HepG2 (cell line): ENCODE results near the gene CALU. TPM values are rescaled to one million over a fixed set of nuclear protein-coding genes. Genes with fewer than 3 reads are reported as not detected.

Experiments
- ATAC-seq: fragments of 200-7000 bp; cut with Tn5 transposase; 3 replicates; pipeline ENCODE4 v1.9.1; 2020; ENCODE audit warnings: mild to moderate bottlenecking, moderate library complexity
- BruUV-seq: library from RNA; stranded (reverse); fragments of 400-500 nt; replicated peaks from 2 replicates; lab custom pipeline; 2021; lab: Mats Ljungman, UMichigan
- CTCF ChIA-PET: fragments of 300-600 bp; formaldehyde crosslinking; extraction: SDS; loops from one replicate; lab custom pipeline; 2021; ENCODE audit warnings: low total read pairs, inconsistent platforms, low intra/inter-chr PET ratio; lab: Yijun Ruan, JAX
- POLR2A ChIA-PET: fragments of 350-600 bp; sonication (Branson Sonifier 250); formaldehyde crosslinking; loops from one replicate; lab custom pipeline; 2020; ENCODE audit warnings: antibody characterized with exemption, inconsistent platforms; lab: Yijun Ruan, JAX
- DNase-seq: peaks from one replicate; pipeline ENCODE4 v3.0.0-alpha.2; 2015; ENCODE audit warnings: low spot score
- FAIRE-seq: peaks from 3 replicates; lab custom pipeline; 2011; peaks lifted over from hg19 to GRCh38; lab: Jason Lieb, UNC
- H2AFZ ChIP-seq: one replicate; pipeline ENCODE4 v1.6.1; 2011; ENCODE audit warnings: low read length, inconsistent platforms
- H3K27ac ChIP-seq: fragments of 300-600 bp; 3 replicates; pipeline ENCODE4 v1.8.0; 2011; ENCODE audit warnings: mixed run types, mild to moderate bottlenecking, mixed read lengths, low read length, inconsistent platforms; ENCODE audit not compliant: insufficient read depth; ENCODE audit errors: extremely low read length
- H3K27me3 ChIP-seq, 2 experiments: fragments of 200-600 bp in 1 of 2; 2 replicates in 1 of 2; 3 replicates in 1 of 2; pipeline versions ENCODE4 v1.6.0 to v1.8.0; 2011; ENCODE audit warnings: low read length in 2 of 2, mild to moderate bottlenecking in 2 of 2, moderate library complexity in 2 of 2, inconsistent platforms in 1 of 2; ENCODE audit not compliant: insufficient read depth in 2 of 2, control insufficient read depth in 1 of 2
- H3K36me3 ChIP-seq, 2 experiments: fragments of 200-600 bp in 1 of 2; replicated peaks in 1 of 2; 2 replicates in 1 of 2; 3 replicates in 1 of 2; pipeline versions ENCODE4 v1.5.1 to v1.8.0; 2011; ENCODE audit warnings: low read length in 2 of 2, inconsistent platforms in 1 of 2; ENCODE audit not compliant: insufficient read depth in 2 of 2, control insufficient read depth in 1 of 2
- H3K4me1 ChIP-seq: 2 replicates; pipeline ENCODE4 v1.5.1; 2012; ENCODE audit warnings: low read length, inconsistent platforms; ENCODE audit not compliant: insufficient read depth
- H3K4me2 ChIP-seq: 2 replicates; pipeline ENCODE4 v1.6.0; 2011; ENCODE audit warnings: low read depth, low read length, inconsistent platforms
- H3K4me3 ChIP-seq, 3 experiments: fragments of 200-600 bp in 1 of 3; sonication (generic), shearing (Covaris generic) in 1 of 3; replicated peaks in 1 of 3; 2 replicates each; pipeline ENCODE4 v1.5.1; 2011 to 2016; ENCODE audit warnings: low read length in 3 of 3, inconsistent platforms in 2 of 3, low read depth in 2 of 3, mild to moderate bottlenecking in 2 of 3, control low read depth in 1 of 3, mixed read lengths in 1 of 3; ENCODE audit not compliant: insufficient read depth in 1 of 3
- H3K79me2 ChIP-seq: one replicate; pipeline ENCODE4 v1.6.1; 2011; ENCODE audit warnings: low read length, inconsistent platforms; ENCODE audit not compliant: insufficient read depth
- H3K9ac ChIP-seq: 2 replicates; pipeline ENCODE4 v1.6.0; 2011; ENCODE audit warnings: mild to moderate bottlenecking, low read depth, low read length, inconsistent platforms; ENCODE audit not compliant: insufficient read depth
- H3K9me3 ChIP-seq: 2 replicates; pipeline ENCODE4 v1.5.1; 2012; ENCODE audit warnings: mild to moderate bottlenecking, low read length
- H4K20me1 ChIP-seq: 2 replicates; pipeline ENCODE4 v1.6.0; 2011; ENCODE audit warnings: inconsistent platforms, mild to moderate bottlenecking, low read length, moderate library complexity; ENCODE audit not compliant: insufficient read depth
- ARNTL ChIP-seq: sonication (generic); formaldehyde crosslinking; IDR thresholded peaks from 2 replicates; pipeline ENCODE4 v1.4.0; 2020; ENCODE audit warnings: mild to moderate bottlenecking, missing genetic modification reagents
- ATRX ChIP-seq: sonication (generic); formaldehyde crosslinking; IDR thresholded peaks from 2 replicates; pipeline ENCODE4 v1.4.0; 2020; ENCODE audit warnings: missing genetic modification reagents, borderline replicate concordance
- BRD4 ChIP-seq: sonication (generic); formaldehyde crosslinking; IDR thresholded peaks from 2 replicates; pipeline ENCODE4 v1.4.0; 2020; ENCODE audit warnings: missing genetic modification reagents
- DNMT1 ChIP-seq: sonication (generic); formaldehyde crosslinking; IDR thresholded peaks from 2 replicates; pipeline ENCODE4 v1.5.1; 2020; ENCODE audit warnings: mild to moderate bottlenecking, missing genetic modification reagents
- HNF4G ChIP-seq, 2 experiments: sonication (generic) in 1 of 2; formaldehyde crosslinking in 1 of 2; IDR thresholded peaks; 2 replicates each; pipeline versions ENCODE4 v1.4.0 to v1.6.1; 2011 to 2020; ENCODE audit warnings: borderline replicate concordance in 2 of 2, low read depth in 2 of 2, mild to moderate bottlenecking in 2 of 2, low read length in 1 of 2, missing genetic modification reagents in 1 of 2, moderate library complexity in 1 of 2
- IKZF1 ChIP-seq: fragments of 450-650 bp; IDR thresholded peaks from 2 replicates; pipeline ENCODE4 v1.7.1; 2016
- KAT2B ChIP-seq: fragments of 150-350 bp; IDR thresholded peaks from 2 replicates; pipeline ENCODE4 v1.6.1; 2014; ENCODE audit warnings: low read depth, low read length, borderline replicate concordance
- KMT2A ChIP-seq: sonication (generic); formaldehyde crosslinking; IDR thresholded peaks from 2 replicates; pipeline ENCODE4 v1.4.0; 2020; ENCODE audit warnings: missing genetic modification reagents
- MIER2 ChIP-seq: IDR thresholded peaks from 2 replicates; pipeline ENCODE4 v1.6.1; 2016; ENCODE audit warnings: missing biosample characterization, missing genetic modification reagents
- RBM22 ChIP-seq: fragments of 200-400 bp; formaldehyde crosslinking; optimal IDR thresholded peaks from 2 replicates; pipeline ENCODE3; 2017; ENCODE audit warnings: mild to moderate bottlenecking, low read length, moderate library complexity
- RNF2 ChIP-seq: fragments of 450-650 bp; conservative IDR thresholded peaks from 2 replicates; pipeline ENCODE4 v1.6.1; 2016; ENCODE audit warnings: low read depth
- ZBTB39 ChIP-seq: sonication (generic); formaldehyde crosslinking; IDR thresholded peaks from 2 replicates; pipeline ENCODE4 v1.5.0; 2020; ENCODE audit warnings: missing genetic modification reagents
- ZNF335 ChIP-seq: sonication (generic); formaldehyde crosslinking; IDR thresholded peaks from 2 replicates; pipeline ENCODE4 v1.4.0; 2020; ENCODE audit warnings: missing genetic modification reagents
- ZNF549 ChIP-seq: sonication (generic); formaldehyde crosslinking; IDR thresholded peaks from 2 replicates; pipeline ENCODE4 v1.5.0; 2020; ENCODE audit warnings: missing genetic modification reagents
- ZNF713 ChIP-seq: sonication (generic); formaldehyde crosslinking; IDR thresholded peaks from 2 replicates; pipeline ENCODE4 v1.4.0; 2020; ENCODE audit warnings: mild to moderate bottlenecking, missing genetic modification reagents
- ZSCAN22 ChIP-seq: sonication (generic); formaldehyde crosslinking; IDR thresholded peaks from 2 replicates; pipeline ENCODE4 v1.4.0; 2020; ENCODE audit warnings: mild to moderate bottlenecking, missing genetic modification reagents
- WGBS: methylation state at CpG from one replicate; pipeline ENCODE4 v1.1.6; 2017; ENCODE audit warnings: low lambda C conversion rate; 5-methylcytosine and 5-hydroxymethylcytosine counted together
- in situ Hi-C: cut with HindIII; loops from 2 replicates; pipeline ENCODE4 v1.10.0; 2017; ENCODE audit warnings: low pct_unique_long_range_greater_than_20kb; ENCODE audit not compliant: extremely low pct_ligation_motif_present
- intact Hi-C: fragments of 100-400 bp; cut with micrococcal nuclease; formaldehyde crosslinking; loops from one replicate; pipeline ENCODE4 v1.10.0; 2022; ENCODE audit not compliant: unreplicated experiment
- polyA plus RNA-seq, 8 experiments: library from polyadenylated mRNA; depleted of rRNA in 3 of 8; stranded (reverse) in 7 of 8; unstranded in 1 of 8; fragments of >200 nt; fragmentation: Illumina TruSeq in 4 of 8; extraction: Trizol in 4 of 8; gene quantifications; 2 replicates each; pipeline versions ENCODE4 v1.2.1 to v1.2.3, GENCODE V29; 2011 to 2016; ENCODE audit warnings: low read depth in 4 of 8, missing spikeins in 1 of 8, mixed read lengths in 1 of 8; ENCODE audit not compliant: insufficient read depth in 1 of 8
- small RNA-seq, 3 experiments: library from RNA; depleted of rRNA; stranded (forward); fragments of <200 nt; gene quantifications; one replicate each; pipeline ENCODE3, GENCODE V24; 2012; ENCODE audit warnings: low read depth in 2 of 3, low replicate concordance in 1 of 3; ENCODE audit not compliant: insufficient read length in 3 of 3, insufficient read depth in 2 of 3
- total RNA-seq, 5 experiments: library from RNA; depleted of rRNA; stranded (reverse); fragments of >200 nt; fragmentation: Illumina TruSeq; extraction: Trizol; gene quantifications; 2 replicates each; pipeline ENCODE4 v1.2.3, GENCODE V29; 2016; ENCODE audit warnings: low read depth in 1 of 5

The CALU gene
- total and polyA plus RNA-seq, 2 of the 13 experiments (the other 11 are each of a cell fraction or from before 2014, with no cell fraction given), result 198 to 252 TPM

DNA sequence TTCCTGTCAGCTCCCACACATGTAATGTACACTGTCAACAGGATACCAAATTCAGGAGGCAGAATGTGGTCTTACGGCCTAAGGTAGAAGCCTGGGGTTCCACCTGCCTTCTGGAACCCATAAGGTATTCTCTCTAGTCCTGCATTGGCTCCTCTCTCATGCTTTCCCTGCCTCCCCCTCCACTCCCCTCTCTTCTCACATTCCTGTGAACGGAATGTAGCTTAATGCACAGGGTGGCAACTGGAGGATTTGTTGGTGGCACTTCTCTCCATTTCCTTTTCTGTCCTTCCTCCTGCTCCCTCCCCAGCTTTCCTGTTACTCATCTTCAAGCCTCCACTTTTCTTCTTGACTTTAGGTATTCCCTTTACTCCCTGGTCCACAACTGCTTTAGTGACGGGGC is 79.5 kb downstream of the CALU start:
- ChIA-PET CTCF (no interaction called here), POLR2A (no interaction called here)
- H3K27me3 ChIP-seq, result peaks cover 4 to 55% of the 10 kb centered on the region in 2 experiments; a peak in 4 of 5 replicates
- FAIRE-seq (no peak), DNase-seq (no peak), ATAC-seq (no peak)
- H3K79me2 ChIP-seq, result no peaks in the 10 kb centered on the region
- H3K36me3 ChIP-seq, result no peaks in the 10 kb centered on the region
- H3K4me2 ChIP-seq, result no peak overlapping the region
- in situ Hi-C loops, result no loop called here
- no TSS peak for BruUV-seq
- no peak overlapping the region for H3K27ac ChIP-seq
- TF ChIP-seq ZSCAN22 (CRISPR knock-in tag) (no peak), ZNF335 (no peak), BRD4 (no peak), ZBTB39 (no peak), ZNF713 (no peak), MIER2 (CRISPR knock-in tag) (no peak), ATRX (CRISPR knock-in tag) (no peak), ZNF549 (CRISPR knock-in tag) (no peak), KAT2B (no peak), IKZF1 (no peak), RNF2 (no peak), ARNTL (no peak), KMT2A (CRISPR knock-in tag) (no peak), HNF4G (IDR thresholded peaks at IDR 0.05; ENCODE audit: borderline replicate concordance, low read depth, low read length) (no peak), HNF4G (CRISPR knock-in tag; IDR thresholded peaks at IDR 0.05; ENCODE audit: borderline replicate concordance, low read depth) (no peak), RBM22 (no peak), DNMT1 (CRISPR knock-in tag) (no peak)
- H2AFZ ChIP-seq, result no peak overlapping the region
- WGBS, result 17% methylated on average over 3 of the region's 3 CpGs
- intact Hi-C loops, result no loop called here
- H3K9me3 ChIP-seq, result no peaks in the 10 kb centered on the region
- no peak overlapping the region for H3K9ac ChIP-seq
- H3K4me3 ChIP-seq, result no peak overlapping the region
- no peaks in the 10 kb centered on the region; the same call in 1 of the 2 replicates for H4K20me1 ChIP-seq
- H3K4me1 ChIP-seq, result no peaks in the 10 kb centered on the region

Small RNAs within 50 kb of the gene (small RNA-seq; reads per million reads assigned to genes)
- 0 reads per million in 3 experiments for gene RN7SL81P
- 0 to 2.9 (median 0) reads per million in 3 experiments for gene RNA5SP242
- gene RNA5SP243, result 0 to 0.98 (median 0.97) reads per million in 3 experiments

Other genes starting within 250 kb of the CALU start
- gene GARIN1A, start 67.1 kb upstream of the CALU start, total RNA-seq (2016; rRNA removed; fragmentation: Illumina TruSeq; extraction: Trizol), result not detected in 2 replicates
- gene GARIN1A, start 67.1 kb upstream of the CALU start, polyA plus RNA-seq (2011; rRNA removed), result 0.09 and 0.12 TPM in 2 replicates
- gene OPN1SW, start 36.4 kb downstream of the CALU start, total RNA-seq (2016; rRNA removed; fragmentation: Illumina TruSeq; extraction: Trizol), result not detected in 2 replicates
- not detected in 2 replicates for gene OPN1SW, start 36.4 kb downstream of the CALU start, polyA plus RNA-seq (2011; rRNA removed)
- 0.04 TPM in 1 of 2 replicates, not detected in the other for gene CCDC136, start 52.6 kb downstream of the CALU start, total RNA-seq (2016; rRNA removed; fragmentation: Illumina TruSeq; extraction: Trizol)
- gene CCDC136, start 52.6 kb downstream of the CALU start, polyA plus RNA-seq (2011; rRNA removed), result 0.38 and 0.47 TPM in 2 replicates
- 0.01 and 0.02 TPM in 2 replicates for gene FLNC, start 91.0 kb downstream of the CALU start, total RNA-seq (2016; rRNA removed; fragmentation: Illumina TruSeq; extraction: Trizol)
- gene FLNC, start 91.0 kb downstream of the CALU start, polyA plus RNA-seq (2011; rRNA removed), result 0.01 TPM in 1 of 2 replicates, not detected in the other
- gene ATP6V1F, start 123.5 kb downstream of the CALU start, total RNA-seq (2016; rRNA removed; fragmentation: Illumina TruSeq; extraction: Trizol), result 87.2 and 107 TPM in 2 replicates
- 132 and 144 TPM in 2 replicates for gene ATP6V1F, start 123.5 kb downstream of the CALU start, polyA plus RNA-seq (2011; rRNA removed)
- 0.22 and 1.0 TPM in 2 replicates for gene KCP, start 171.3 kb downstream of the CALU start, total RNA-seq (2016; rRNA removed; fragmentation: Illumina TruSeq; extraction: Trizol)
- 0.37 and 0.46 TPM in 2 replicates for gene KCP, start 171.3 kb downstream of the CALU start, polyA plus RNA-seq (2011; rRNA removed)
- gene IRF5, start 198.6 kb downstream of the CALU start, total RNA-seq (2016; rRNA removed; fragmentation: Illumina TruSeq; extraction: Trizol), result 2.0 and 2.9 TPM in 2 replicates
- gene IRF5, start 198.6 kb downstream of the CALU start, polyA plus RNA-seq (2011; rRNA removed), result 2.0 and 2.4 TPM in 2 replicates